PC-9 (cell line): Measurements from ENCODE around the gene GALR1.

Experiments
- CTCF ChIP-seq: fragments of 200-600 bp; sonication (generic); conservative IDR thresholded peaks from 2 replicates; pipeline ENCODE4 v1.6.1; 2017; ENCODE audit warnings: mixed run types, antibody characterized with exemption, mild to moderate bottlenecking, moderate library complexity
- EZH2 ChIP-seq: fragments of 200-600 bp; sonication (generic); IDR thresholded peaks from 2 replicates; pipeline ENCODE4 v1.8.0; 2017; ENCODE audit warnings: antibody characterized with exemption, low read depth

- TF ChIP-seq CTCF (no peak), EZH2 (no peak)
Observed at GRCh38 chr18:77263466-77263763, 13.8 kb downstream of the GALR1 start.
